ENCODE results near the gene LRRTM2.

LRRTM2 gene

DNA sequence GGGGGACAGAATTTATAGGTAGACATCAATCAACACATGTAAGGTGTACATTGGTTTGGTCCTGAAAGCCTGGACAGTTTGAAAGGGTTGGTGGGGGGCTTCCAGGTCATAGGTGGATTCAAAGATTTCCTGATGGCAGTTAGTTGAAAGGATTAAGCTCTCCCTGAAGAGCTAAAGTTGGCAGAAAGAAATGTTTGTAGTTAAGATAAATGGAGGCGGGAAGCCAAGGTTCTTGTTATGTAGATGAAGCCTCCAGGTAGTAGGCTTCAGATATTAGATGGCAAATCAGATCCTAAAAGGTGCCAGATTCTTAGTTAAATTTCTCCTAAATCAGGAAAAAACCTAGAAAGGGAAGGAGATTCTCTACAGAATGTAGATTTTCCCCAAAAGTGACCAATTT, 9.0 kb upstream of the LRRTM2 start:
- DNase-seq (ENCODE audit: low spot score), result no peak

DNA sequence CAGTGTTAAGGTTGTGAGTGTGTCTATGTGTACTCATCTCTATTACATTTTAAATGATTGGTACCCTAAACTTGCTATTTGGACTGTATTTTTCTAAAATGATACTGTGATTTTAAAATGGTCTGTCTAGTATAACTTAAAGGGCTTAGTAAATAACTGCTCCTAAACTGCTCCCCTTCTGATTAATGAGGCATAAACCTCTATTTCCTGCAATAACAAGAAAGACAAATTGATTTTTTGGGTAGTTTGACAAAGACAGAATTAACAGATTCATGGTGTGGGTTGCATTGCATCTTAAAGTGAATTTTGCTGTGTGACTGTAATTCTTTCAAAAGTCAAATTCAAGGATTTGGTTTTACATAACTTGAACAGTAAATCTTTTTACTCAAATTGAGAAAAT, 8.1 kb upstream of the LRRTM2 start:
- no peak for DNase-seq (ENCODE audit: low spot score)

DNA sequence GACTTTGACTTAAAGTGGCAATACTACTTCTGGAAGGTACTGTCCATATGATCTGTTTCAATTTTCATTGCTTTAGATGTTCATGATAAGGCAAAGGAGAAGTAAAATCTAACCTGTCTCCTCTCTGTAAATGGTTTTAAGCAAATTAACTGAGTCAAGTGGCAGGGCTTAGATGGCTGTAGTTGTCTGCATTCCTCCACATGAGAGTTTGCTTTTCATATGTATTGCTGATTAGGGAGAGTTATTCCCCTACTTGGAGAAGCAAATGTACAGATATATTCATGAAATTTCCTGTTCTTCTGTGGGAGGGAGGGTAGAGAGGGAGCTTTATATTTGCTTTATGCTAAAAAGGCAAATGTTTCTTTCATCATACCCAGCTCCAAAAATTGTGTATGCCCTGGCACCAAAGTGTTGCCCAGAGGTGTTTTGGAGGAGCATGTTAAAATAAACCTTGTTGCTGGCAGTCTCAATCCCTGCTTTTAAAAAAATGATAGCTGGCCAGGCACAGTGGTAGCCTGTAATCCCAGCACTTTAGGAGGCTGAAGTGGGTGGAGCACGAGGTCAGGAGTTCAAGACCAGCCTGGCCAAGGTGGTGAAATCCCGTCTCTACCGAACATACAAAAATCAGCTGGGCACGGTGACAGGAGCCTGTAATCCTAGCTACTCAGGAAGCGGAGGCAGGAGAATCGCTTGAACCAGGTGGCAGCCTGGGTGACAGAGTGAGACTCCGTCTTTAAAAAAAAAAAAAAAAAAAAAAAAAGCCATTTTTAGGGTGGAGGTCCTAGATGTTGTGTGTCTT, 3.5 kb upstream of the LRRTM2 start:
- DNase-seq (ENCODE audit: low spot score), result no peak

DNA sequence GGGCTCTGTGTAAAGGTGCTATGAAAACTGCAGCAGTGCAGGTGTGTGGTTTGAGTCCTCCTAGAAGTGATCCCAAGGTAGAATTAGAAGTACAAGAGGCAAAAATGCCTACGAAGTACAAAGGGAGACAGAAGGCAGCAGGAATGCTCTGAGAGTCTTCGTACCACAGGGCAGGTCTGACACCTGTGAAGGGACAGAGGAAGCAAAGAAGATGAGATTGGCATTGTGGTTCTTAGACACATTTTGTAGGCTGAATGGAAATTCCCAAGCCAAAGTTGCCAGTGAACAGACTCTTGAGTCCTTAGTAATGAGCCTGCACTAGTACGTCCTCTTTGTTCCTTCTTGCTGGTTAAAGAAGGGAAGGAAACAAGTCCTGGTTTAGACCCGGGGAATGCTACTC, 1.7 kb upstream of the LRRTM2 start:
- no peak for DNase-seq (ENCODE audit: low spot score)

DNA sequence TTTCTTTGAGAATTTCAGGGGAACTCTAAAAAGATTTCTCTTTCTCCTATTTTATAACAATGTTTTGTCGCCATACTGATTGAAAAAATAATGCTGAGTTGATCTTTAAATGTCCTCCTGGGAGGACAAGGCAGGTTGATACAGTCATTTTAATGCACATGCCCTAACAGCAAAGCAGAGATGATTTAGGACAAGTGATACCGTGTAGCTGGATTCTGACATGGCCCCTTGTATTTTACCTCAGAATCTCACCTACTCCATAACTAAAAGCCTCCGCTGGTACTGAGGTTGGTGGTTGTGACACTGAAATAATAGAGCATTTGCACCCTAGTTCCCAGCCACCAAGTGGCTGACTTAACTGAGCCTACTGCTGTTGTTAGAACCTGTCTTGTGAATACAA, 811 bp upstream of the LRRTM2 start:
- no peak for DNase-seq (ENCODE audit: low spot score)

DNA sequence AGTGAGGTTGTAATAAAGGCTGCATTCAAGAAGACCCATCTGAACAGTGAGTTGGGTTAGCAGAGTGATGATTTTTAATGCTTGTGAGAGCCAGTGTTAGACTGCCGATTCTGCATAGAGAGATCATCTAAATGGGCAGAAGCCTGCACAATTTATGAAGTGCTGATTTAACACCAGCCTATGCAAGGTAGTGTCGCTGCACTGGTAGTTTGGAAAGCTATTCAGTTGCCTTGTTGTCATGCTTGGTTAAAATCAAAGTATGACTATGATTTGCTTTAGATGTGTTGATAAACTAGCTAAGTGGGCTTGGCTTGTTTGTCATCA, 379 bp upstream of the LRRTM2 start:
- no peak for DNase-seq (ENCODE audit: low spot score)

DNA sequence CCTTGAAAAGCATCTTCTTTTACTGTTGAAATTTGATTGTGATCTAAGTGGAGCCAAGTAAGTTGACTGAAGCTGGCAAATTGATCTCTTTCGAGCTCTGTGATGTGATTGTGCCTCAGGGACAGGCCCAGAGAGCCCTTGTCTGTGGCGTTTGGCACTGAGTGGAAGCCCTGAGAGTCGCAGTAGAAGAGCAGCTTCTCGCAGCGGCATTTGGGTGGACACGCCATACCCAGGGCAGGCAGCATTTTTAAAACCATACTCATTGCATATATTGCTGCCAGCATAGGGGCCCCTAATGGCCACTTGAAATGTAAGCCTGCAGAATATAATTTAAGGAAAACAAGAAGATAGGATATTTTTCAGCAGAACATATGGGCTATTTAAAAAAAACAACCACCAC, 894 bp downstream of the LRRTM2 start:
- DNase-seq (ENCODE audit: low spot score), result peak; percentile 38

DNA sequence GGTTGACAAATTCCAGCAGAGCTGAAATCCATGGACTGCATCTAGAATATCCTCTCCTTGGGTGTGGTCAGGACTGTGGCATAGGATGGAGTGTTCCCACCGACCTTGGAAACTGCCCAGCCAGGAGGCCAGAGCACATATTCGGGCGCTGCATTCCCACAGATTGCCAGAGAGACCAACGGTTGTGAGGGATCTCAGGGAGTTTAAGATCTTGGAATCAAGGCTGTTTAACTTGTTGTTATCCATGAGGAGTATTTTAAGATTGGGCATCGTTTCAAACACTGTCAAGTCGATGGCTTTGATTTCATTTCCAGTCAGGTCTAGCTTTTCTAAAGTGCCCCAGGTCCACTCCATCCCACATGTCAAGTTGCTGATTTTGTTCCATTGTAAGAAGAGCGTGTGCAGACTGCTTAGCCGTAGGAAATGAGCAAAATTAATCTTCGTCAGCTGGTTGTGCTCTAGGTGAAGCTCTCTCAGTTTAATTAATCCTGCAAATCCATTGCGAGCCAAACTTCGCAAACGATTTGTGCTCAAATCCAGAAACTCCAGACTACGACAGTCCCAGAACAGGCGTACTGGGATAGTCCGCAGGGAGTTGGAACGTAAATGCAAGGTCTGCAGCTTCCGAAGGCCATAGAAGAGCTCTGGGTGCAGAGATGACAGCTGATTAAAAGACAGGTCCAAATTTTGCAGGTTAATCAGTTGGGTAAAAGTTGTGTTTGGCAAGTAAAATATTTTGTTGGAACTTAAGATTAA, 1.5 kb downstream of the LRRTM2 start:
- peak; percentile 42 for DNase-seq (ENCODE audit: low spot score)

DNA sequence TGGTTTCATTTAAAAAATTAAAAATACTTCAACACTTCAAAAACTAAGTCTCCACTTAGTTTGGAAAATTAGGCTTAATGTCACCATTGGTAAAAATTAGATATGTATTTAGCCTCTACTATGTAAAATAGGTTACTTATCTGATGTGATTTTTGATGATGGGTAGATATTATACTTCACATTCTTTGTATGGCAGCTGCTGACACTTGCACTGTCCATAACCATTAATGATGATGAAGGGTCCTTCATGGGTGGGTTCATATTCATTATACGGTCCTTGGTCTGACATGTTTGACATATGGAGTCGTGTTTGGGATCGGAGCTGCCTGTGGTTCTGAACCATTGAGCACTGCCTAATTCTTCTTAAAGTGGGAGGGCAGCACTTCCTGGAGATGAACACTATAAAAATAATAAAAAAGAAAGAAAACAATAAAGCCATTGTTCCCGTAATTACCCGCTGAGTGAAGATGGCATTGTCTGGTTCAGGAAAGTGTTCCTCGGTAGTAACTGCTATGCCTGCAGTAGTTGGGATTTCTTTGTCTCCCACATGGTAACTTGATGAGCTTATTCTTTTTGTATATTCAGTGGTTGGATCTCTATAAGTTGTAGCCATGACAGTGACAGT, 2.2 kb downstream of the LRRTM2 start:
- no peak for DNase-seq (ENCODE audit: low spot score)

DNA sequence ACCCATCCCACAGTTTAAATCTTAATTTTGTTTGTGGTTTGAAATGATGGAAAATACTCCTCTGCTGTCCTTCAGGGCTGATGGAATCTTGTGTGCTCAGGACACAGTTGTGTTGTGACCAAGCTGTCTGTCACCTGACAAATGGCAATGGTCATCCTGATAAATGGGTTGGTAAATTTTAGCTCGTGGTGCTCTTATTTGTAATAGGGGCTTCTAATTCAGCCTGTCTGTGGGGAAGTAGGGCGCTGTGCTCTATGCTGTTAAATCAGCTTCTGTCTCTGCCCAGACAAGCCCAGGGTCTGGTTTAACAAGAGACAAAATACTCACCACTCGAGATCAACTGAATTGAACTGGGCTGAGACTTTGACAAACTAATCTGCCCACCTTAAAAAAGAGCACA, 4.5 kb downstream of the LRRTM2 start:
- no peak for DNase-seq (ENCODE audit: low spot score)

DNA sequence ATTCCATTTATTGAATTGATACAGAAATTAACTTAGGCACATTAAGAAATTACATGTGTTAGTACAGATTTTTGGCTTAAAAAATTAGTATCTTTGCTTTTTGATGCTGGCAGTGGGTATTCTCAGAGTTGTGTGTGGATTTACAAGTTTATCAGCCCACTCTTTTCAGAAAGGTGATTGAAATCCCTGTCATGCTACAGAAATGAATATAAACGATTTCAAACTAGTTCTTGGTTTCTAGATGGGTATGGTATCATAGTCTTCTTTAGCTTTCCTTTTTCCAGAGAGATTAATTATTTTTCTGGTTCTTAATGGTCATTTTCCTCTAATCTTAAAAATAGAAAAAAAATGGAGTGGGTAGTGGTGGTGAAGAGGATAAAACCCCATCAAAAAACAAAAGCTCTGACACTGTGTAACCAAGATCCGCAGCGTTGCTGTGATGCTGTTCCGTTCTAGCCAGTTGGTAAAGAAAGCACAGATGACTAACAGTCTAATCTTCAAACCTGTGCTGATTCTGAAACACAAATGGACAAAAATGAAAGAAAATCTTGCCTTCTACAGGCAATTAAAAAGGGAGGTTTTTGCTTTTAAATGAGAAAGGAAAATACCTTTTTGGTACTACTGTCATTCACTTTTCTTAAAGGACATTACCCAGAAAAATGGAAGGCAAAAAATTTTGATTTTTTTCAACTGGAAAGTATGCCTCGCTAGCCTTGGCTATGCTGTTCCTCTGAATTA, 5.2 kb downstream of the LRRTM2 start:
- DNase-seq (ENCODE audit: low spot score), result no peak

DNA sequence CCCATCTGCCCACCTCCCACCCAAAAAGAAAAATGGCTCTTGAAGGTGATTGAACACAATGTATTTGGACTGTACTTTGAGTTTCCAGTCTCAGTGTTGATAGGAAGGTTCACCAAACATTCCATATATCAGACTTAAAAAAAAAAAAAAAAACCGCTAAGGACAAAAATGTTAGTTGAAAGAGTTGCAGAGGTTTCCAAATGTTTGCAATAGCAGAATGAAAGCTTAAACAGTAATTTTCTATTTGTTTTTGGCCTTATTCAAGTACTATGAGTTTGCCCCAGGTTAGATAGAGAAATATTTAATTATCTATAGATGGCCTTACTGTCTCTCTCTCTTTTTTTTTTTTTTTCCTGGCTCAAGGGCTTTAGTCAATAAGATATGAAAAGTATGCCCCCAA, 6.1 kb downstream of the LRRTM2 start:
- DNase-seq (ENCODE audit: low spot score), result no peak

DNA sequence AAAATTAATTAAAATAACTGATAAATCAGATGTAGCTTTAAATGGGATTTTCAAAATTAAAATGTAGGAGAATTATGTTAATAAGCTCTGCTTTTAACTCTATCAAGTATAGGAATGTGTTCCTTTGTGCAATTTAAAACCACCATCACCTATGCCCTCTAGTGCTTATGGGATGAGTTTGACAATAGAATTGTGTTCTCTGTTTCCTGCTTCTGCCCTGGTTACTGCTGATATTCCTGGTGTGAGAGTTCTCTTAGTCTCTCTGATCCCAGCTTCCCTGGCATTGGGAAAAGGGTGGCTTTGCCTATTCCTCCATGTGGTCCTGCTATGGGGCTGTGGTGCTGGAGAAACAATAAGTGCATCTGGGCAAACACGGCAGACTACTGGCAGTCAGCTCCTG, 8.1 kb downstream of the LRRTM2 start:
- DNase-seq (ENCODE audit: low spot score), result no peak

DNA sequence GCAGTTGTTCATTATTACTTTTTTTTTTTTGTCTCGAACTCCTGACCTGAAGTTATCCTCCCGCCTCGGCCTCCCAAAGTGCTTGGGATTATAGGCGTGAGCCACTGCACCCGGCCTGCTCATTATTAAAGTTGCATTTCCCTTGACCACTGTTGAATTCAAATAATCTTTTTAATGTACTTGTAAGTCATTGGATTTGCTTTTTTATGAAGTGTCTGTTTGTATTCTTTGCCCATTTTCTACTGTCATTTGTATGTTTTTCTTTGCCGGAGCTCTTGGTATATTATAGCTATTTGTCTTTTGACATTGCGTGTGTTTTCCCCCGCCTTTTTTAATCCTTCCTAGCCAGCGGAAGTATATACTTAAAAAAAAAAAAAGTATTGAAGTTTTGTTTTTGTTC, 22.0 kb downstream of the LRRTM2 start:
- DNase-seq (ENCODE audit: low spot score), result no peak

DNA sequence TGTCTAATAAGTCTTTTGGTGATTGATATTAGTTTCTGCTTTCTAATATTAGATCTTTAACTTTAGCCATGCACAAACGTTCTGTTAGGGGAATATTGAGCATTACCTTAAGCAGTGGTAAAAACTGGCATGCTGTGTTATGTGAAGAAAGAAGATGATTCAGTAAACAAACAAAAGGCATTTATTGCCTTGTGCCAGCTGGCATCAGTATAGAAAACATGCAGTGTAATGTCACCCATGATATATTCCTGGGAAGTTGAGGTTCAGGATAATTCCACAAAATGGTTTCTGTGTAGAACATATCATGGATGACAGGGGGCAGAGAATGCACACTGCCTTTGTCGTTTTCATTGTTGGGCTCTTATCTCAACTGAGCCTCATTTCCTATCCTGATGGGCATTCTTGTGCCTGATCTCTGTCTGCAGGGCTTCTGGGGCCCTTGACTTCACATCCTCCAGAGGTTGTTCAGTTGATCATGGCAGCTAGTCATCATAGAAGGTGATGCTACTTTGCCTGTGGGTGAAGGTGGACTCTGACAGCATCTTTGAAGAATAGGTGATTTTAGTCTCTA, 24.2 kb downstream of the LRRTM2 start:
- DNase-seq (ENCODE audit: low spot score), result no peak

DNA sequence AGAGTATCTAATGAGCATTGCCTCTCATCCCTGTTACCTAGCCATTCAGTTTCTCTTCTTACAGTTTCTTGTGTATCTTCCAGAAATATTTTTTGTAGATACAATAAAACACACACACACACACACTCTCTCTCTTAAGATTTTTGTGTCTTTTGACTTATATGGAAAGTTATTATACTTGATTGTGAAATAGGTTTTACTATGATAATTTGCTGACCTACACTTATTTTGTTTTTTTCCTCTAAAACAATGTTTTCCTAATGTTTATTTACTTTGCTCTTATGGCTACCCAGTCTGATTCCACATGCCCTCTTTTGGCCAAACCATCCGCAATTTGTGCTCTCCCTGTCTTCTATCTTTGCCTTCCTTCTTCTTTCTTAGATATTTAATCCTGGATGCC, 25.3 kb downstream of the LRRTM2 start:
- no peak for DNase-seq (ENCODE audit: low spot score)

DNA sequence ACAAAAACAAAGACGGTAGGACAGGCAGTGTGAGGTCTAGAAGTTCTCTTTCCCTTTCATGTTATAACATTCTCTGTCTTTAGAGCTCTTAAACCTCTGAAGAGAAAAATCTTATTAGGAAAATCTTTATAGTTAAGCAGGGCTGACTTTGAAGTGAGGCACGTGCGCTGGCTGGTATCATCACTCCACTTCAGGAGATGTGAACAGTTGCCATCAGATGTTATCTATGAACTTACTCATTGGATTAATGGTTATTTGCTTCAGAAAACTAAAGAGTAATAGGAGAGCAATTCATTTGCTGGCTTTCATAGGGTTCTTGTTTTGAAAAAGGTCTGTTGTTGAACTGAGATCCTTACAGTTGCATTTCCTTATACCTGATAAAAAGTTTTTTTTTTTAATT, 25.7 kb downstream of the LRRTM2 start:
- DNase-seq (ENCODE audit: low spot score), result no peak

DNA sequence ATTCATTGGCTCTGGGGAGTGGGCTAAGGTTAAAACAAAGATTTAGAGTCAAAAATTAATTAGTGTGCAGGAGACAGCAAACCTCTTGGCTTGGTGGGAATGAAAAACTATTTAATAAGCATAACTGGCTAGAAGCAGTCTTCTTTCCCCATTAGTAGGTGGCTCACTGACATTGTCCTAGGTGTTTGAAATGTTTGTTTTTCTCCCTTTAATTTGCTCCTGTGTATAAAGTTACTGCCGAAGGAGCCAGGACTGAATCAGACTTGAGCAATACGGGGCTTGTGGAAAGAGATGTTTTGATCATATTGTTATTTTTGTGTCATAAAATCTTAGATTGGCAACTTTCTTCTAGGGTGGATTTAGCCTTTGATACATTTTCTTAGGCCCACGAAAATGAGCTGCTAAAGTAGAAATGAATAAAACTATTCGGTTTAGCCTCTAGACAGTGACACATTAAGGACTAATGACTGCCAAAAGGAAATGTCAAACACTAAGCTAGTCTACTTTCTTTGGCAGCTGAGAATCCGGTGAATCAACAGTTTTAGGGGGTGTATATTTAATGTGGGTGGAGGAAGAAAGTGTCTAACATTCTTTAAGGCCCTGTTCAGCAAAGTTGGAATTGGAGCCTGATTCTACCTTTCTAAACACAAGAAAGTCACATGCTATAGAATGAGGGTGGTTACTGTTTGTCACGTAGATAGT, 30.2 kb downstream of the LRRTM2 start:
- no peak for DNase-seq (ENCODE audit: low spot score)

DNA sequence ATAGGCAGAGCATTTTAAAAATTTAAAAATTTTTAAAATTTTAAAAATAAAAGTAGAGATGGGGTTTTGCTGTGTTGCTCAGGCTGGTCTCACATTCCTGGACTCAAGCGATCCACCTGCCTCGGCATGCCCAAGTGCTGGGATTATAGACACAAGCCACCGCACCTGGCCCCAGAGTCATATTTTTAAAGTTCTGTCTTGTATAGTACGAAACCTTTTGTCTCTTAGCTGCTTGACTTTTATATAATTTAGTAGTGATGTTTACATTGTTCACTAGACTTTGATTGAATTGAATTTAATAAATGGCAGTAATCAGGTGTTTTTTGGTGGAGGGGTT, 31.0 kb downstream of the LRRTM2 start:
- DNase-seq (ENCODE audit: low spot score), result no peak

DNA sequence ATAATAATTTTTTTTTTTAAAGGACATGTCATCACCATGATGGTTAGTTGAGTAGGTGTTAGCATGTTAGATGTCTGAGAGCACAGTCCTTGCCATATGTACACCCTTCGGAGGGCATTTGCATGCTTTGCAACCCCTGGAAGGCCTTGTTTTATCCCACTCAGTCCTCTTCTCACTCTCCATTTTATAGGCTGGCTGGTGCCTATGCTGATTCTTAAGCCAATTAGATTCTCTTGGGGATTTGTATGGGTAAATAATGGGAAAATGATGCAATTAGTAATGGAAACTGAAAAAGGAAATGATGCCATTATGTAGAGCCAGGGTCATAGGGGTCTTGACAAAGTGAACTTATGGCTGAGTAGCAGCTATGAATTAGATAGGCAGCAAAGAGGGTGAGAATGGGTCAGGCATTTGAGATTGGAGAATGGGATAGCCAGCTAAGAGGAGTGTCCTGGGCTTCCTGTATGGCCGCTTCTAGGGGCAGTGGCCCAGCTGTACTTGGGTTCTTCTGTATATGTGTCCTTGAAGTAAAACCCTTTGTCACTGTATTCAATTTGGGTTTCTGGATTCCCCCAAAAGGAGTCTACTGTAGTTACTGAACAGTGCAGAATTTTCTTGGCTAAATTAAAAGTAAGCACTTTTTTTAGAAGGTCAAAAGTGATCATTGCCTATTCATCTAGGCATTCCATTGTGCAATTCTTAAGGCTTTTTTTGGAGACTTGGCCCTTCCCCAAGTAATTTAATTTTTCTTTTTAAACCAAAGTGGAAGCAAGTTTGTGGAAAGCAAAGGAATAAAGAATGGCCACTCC, 31.6 kb downstream of the LRRTM2 start:
- no peak for DNase-seq (ENCODE audit: low spot score)

DNA sequence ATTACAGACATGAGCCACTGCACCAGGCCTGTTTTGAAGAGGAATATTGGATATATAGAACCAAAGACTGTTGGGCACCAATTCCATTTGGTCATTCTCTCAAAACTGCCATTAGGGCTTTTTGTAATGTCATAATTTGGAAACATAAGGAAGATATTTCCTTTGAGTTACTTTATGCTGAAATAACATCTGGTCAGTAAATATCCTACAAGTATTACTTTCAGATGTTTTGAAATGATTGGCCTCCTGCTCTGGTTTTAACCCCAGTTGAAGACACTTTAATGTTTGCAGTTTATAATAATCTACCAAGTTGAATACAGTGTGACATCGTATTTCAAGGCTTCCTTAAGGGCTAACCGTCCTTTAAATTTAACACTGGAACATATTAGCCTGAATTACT, 33.6 kb downstream of the LRRTM2 start:
- no peak for DNase-seq (ENCODE audit: low spot score)

Measured in SK-N-DZ (cell line).